HepG2 (cell line): Measurements from ENCODE around the gene ZNF697. TPM values are rescaled to one million over a fixed set of nuclear protein-coding genes. Genes with fewer than 3 reads are reported as not detected.

Experiments used
- CEBPG ChIP-seq: IDR thresholded peaks from 2 replicates; pipeline ENCODE4 v1.6.1; 2016
- GMEB2 ChIP-seq: IDR thresholded peaks from 2 replicates; pipeline ENCODE4 v1.6.1; 2016; ENCODE audit warnings: missing biosample characterization, missing genetic modification reagents, low read depth
- GPBP1L1 ChIP-seq: sonication (generic); formaldehyde crosslinking; IDR thresholded peaks from 2 replicates; pipeline ENCODE4 v1.5.0; 2020; ENCODE audit warnings: mild to moderate bottlenecking, missing genetic modification reagents
- KMT2A ChIP-seq: sonication (generic); formaldehyde crosslinking; IDR thresholded peaks from 2 replicates; pipeline ENCODE4 v1.4.0; 2020; ENCODE audit warnings: missing genetic modification reagents
- RARA ChIP-seq: IDR thresholded peaks from 2 replicates; pipeline ENCODE4 v1.6.1; 2016; ENCODE audit warnings: missing genetic modification reagents, missing compliant biosample characterization
- RORA ChIP-seq: sonication (generic); formaldehyde crosslinking; IDR thresholded peaks from 2 replicates; pipeline ENCODE4 v1.5.0; 2020; ENCODE audit warnings: mild to moderate bottlenecking, missing genetic modification reagents, moderate library complexity
- TERF1 ChIP-seq: sonication (generic); formaldehyde crosslinking; IDR thresholded peaks from 2 replicates; pipeline ENCODE4 v1.8.0; 2022; ENCODE audit warnings: mild to moderate bottlenecking, missing genetic modification reagents, moderate library complexity
- TMF1 ChIP-seq: sonication (generic); formaldehyde crosslinking; IDR thresholded peaks from 2 replicates; pipeline ENCODE4 v1.8.1; 2022; ENCODE audit warnings: low read depth, missing genetic modification reagents
- TSC22D2 ChIP-seq: sonication (generic); formaldehyde crosslinking; IDR thresholded peaks from 2 replicates; pipeline ENCODE4 v1.5.1; 2020; ENCODE audit warnings: missing genetic modification reagents, mild to moderate bottlenecking, borderline replicate concordance
- ZBTB7A ChIP-seq: sonication (generic); formaldehyde crosslinking; IDR thresholded peaks from 2 replicates; pipeline ENCODE4 v1.8.0; 2022; ENCODE audit warnings: mild to moderate bottlenecking, missing genetic modification reagents
- ZNF160 ChIP-seq: sonication (generic); formaldehyde crosslinking; IDR thresholded peaks from 2 replicates; pipeline ENCODE4 v1.8.0; 2022; ENCODE audit warnings: mild to moderate bottlenecking, inconsistent platforms, missing genetic modification reagents
- ZNF17 ChIP-seq: sonication (generic); formaldehyde crosslinking; IDR thresholded peaks from 2 replicates; pipeline ENCODE4 v1.5.0; 2020; ENCODE audit warnings: mild to moderate bottlenecking, missing genetic modification reagents
- ZNF318 ChIP-seq: sonication (generic); formaldehyde crosslinking; IDR thresholded peaks from 2 replicates; pipeline ENCODE4 v1.4.0; 2020; ENCODE audit warnings: mild to moderate bottlenecking, missing genetic modification reagents
- ZNF503 ChIP-seq: sonication (generic); formaldehyde crosslinking; IDR thresholded peaks from 2 replicates; pipeline ENCODE4 v1.4.0; 2020; ENCODE audit warnings: missing genetic modification reagents
- polyA plus RNA-seq, 8 experiments: library from polyadenylated mRNA; depleted of rRNA in 3 of 8; stranded (reverse) in 7 of 8; unstranded in 1 of 8; fragments of >200 nt; fragmentation: Illumina TruSeq in 4 of 8; extraction: Trizol in 4 of 8; gene quantifications; 2 replicates each; pipeline versions ENCODE4 v1.2.1 to v1.2.3, GENCODE V29; 2011 to 2016; ENCODE audit warnings: low read depth in 4 of 8, missing spikeins in 1 of 8, mixed read lengths in 1 of 8; ENCODE audit not compliant: insufficient read depth in 1 of 8
- total RNA-seq, 5 experiments: library from RNA; depleted of rRNA; stranded (reverse); fragments of >200 nt; fragmentation: Illumina TruSeq; extraction: Trizol; gene quantifications; 2 replicates each; pipeline ENCODE4 v1.2.3, GENCODE V29; 2016; ENCODE audit warnings: low read depth in 1 of 5

Gene ZNF697
- total and polyA plus RNA-seq, 2 of the 13 experiments (the other 11 are each of a cell fraction or from before 2014, with no cell fraction given) = 2.3 to 7.1 TPM

GRCh38 chr1:119647734-119648619 is at the start of gene ZNF697 (continued):
- TF ChIP-seq GPBP1L1 (no peak), GMEB2 (no peak), KMT2A (CRISPR knock-in tag) (0 out of 2 replicates have a peak, but pooled peaks have one; percentile 48), ZNF160 (peak; percentile 53), TSC22D2 (CRISPR knock-in tag) (peak; percentile 60; the same call in 1 of the 2 replicates), RORA (no peak), CEBPG (CRISPR knock-in tag) (no peak), ZNF17 (CRISPR knock-in tag) (no peak), RARA (CRISPR knock-in tag) (0 out of 2 replicates have a peak, but pooled peaks have one; percentile 30), TMF1 (CRISPR knock-in tag) (peak; percentile 88), ZNF503 (CRISPR knock-in tag) (no peak), ZNF318 (CRISPR knock-in tag) (no peak), ZBTB7A (no peak), TERF1 (no peak)
